Body of pancreas (tissue), 4 donors: Measurements from ENCODE around the gene PSMB7.

Experiments used
- CTCF ChIP-seq, 7 experiments: fragments of 450-650 bp in 4 of 7; fragments of 200-600 bp in 3 of 7; sonication (generic) in 3 of 7; IDR thresholded peaks; one replicate each; pipeline ENCODE4 v1.5.1; 2016 to 2019; ENCODE audit warnings: antibody characterized with exemption in 7 of 7
- POLR2A ChIP-seq, 3 donors: fragments of 450-650 bp; IDR thresholded peaks; one replicate each; pipeline ENCODE4 v1.6.1; 2016; ENCODE audit warnings: antibody characterized with exemption in 3 of 3, mild to moderate bottlenecking in 2 of 3

GRCh38 chr9:124348831-124349230 is 66.4 kb downstream of the PSMB7 start:
- TF ChIP-seq CTCF (IDR thresholded peaks at IDR 0.05) (no peak), POLR2A (IDR thresholded peaks at IDR 0.05) (no peak)
